ENCODE data around the gene RAB37. TPM values are rescaled to one million over a fixed set of nuclear protein-coding genes. Genes with fewer than 3 reads are reported as not detected.

Gene RAB37
- total and polyA plus RNA-seq, 2 of the 13 experiments (the other 11 are each of a cell fraction or from before 2014, with no cell fraction given), result 0.91 to 3.7 TPM

- 0 out of 2 replicates have a peak, but pooled peaks have one; percentile 18 for TF ChIP-seq ZNF362 (CRISPR knock-in tag; IDR thresholded peaks at IDR 0.05; ENCODE audit: borderline replicate concordance)
- no peak for TF ChIP-seq ZNF567 (CRISPR knock-in tag; IDR thresholded peaks at IDR 0.05; ENCODE audit: borderline replicate concordance)
- TF ChIP-seq ZNF44 (CRISPR knock-in tag; IDR thresholded peaks at IDR 0.05), result peak; percentile 53; the same call in 1 of the 2 replicates
- TF ChIP-seq NCOA2 (CRISPR knock-in tag; IDR thresholded peaks at IDR 0.05), result no peak
- TF ChIP-seq ZNF691 (CRISPR knock-in tag; IDR thresholded peaks at IDR 0.05; ENCODE audit: borderline replicate concordance, low read depth), result 0 out of 2 replicates have a peak, but pooled peaks have one; percentile 34
- no peak for TF ChIP-seq ZBTB2 (CRISPR knock-in tag; IDR thresholded peaks at IDR 0.05; ENCODE audit: low read depth)
- no peak for TF ChIP-seq ZFAT (CRISPR knock-in tag; conservative IDR thresholded peaks at IDR 0.05)
- no peak for TF ChIP-seq MIXL1 (CRISPR knock-in tag; IDR thresholded peaks at IDR 0.05)
- no peak for TF ChIP-seq ZNF644 (CRISPR knock-in tag; IDR thresholded peaks at IDR 0.05; ENCODE audit: low read depth)
- 0 out of 2 replicates have a peak, but pooled peaks have one; percentile 11 for TF ChIP-seq POLR2AphosphoS5 (IDR thresholded peaks at IDR 0.05; ENCODE audit: low read depth, low read length)
- no peak for TF ChIP-seq ZNF747 (CRISPR knock-in tag; IDR thresholded peaks at IDR 0.05; ENCODE audit: borderline replicate concordance)
- no peak for TF ChIP-seq BRCA1 (CRISPR knock-in tag; IDR thresholded peaks at IDR 0.05)
- TF ChIP-seq KLF11 (CRISPR knock-in tag; IDR thresholded peaks at IDR 0.05), result no peak
- no peak for TF ChIP-seq ZNF790 (CRISPR knock-in tag; IDR thresholded peaks at IDR 0.05; ENCODE audit: borderline replicate concordance)
- TF ChIP-seq SOX5 (CRISPR knock-in tag; IDR thresholded peaks at IDR 0.05; ENCODE audit: borderline replicate concordance), result peak; percentile 61; the same call in 1 of the 2 replicates
- TF ChIP-seq GATAD1 (CRISPR knock-in tag; IDR thresholded peaks at IDR 0.05), result no peak
- TF ChIP-seq GZF1 (CRISPR knock-in tag; IDR thresholded peaks at IDR 0.05), result no peak
- 0 out of 2 replicates have a peak, but pooled peaks have one; percentile 25 for TF ChIP-seq ZSCAN25 (CRISPR knock-in tag; IDR thresholded peaks at IDR 0.05)
- TF ChIP-seq CREB1 (IDR thresholded peaks at IDR 0.05), result no peak
- no peak for TF ChIP-seq CREB1 (CRISPR knock-in tag; IDR thresholded peaks at IDR 0.05)
- TF ChIP-seq TCF12 (IDR thresholded peaks at IDR 0.05), result no peak
- no peak for TF ChIP-seq TCF12 (CRISPR knock-in tag; IDR thresholded peaks at IDR 0.05)
- TF ChIP-seq CENPBD1 (CRISPR knock-in tag; IDR thresholded peaks at IDR 0.05; ENCODE audit: borderline replicate concordance, low read depth), result no peak
- no peak for TF ChIP-seq ISL2 (CRISPR knock-in tag; IDR thresholded peaks at IDR 0.05)
- TF ChIP-seq ATF6 (CRISPR knock-in tag; conservative IDR thresholded peaks at IDR 0.05), result no peak
- no peak for TF ChIP-seq ZNF616 (CRISPR knock-in tag; IDR thresholded peaks at IDR 0.05; ENCODE audit: low read depth)
- TF ChIP-seq RBM39 (IDR thresholded peaks at IDR 0.05; ENCODE audit: low read depth, low read length, poor library complexity, severe bottlenecking), result peak; percentile 18
Observed at GRCh38 chr17:74760404-74761105, 23.5 kb downstream of the RAB37 start (continued).

Measured in HepG2 (cell line).